OCI-LY3 (cell line): ENCODE measurements around the gene CMSS1.

Experiments
- H2AFZ ChIP-seq: fragments of 200-600, 300-600 bp; shearing (Covaris generic); 2 replicates; pipeline ENCODE4 v1.6.0; 2014; ENCODE audit warnings: antibody characterized with exemption, low read depth, low read length
- H3K27ac ChIP-seq: fragments of 200-600, 300-600 bp; sonication (generic); 2 replicates; pipeline ENCODE4 v1.5.1; 2014; ENCODE audit warnings: mild to moderate bottlenecking, low read length, moderate library complexity, mixed read lengths
- H3K27me3 ChIP-seq: fragments of 200-600, 300-600 bp; sonication (generic); 2 replicates; pipeline ENCODE4 v1.6.1; 2014; ENCODE audit warnings: low read depth, low read length, mixed read lengths
- H3K36me3 ChIP-seq: fragments of 200-600, 300-600 bp; sonication (generic); replicated peaks from 2 replicates; pipeline ENCODE3; 2014; ENCODE audit warnings: low read depth, low read length, mixed read lengths
- H3K4me1 ChIP-seq: fragments of 300-600, 200-600 bp; sonication (generic); 2 replicates; pipeline ENCODE4 v1.6.1; 2014; ENCODE audit warnings: low read length, mixed read lengths
- H3K4me2 ChIP-seq: fragments of 200-600, 300-600 bp; sonication (generic); 2 replicates; pipeline ENCODE4 v1.6.1; 2014; ENCODE audit warnings: low read length, mixed read lengths
- H3K4me3 ChIP-seq: fragments of 300-600, 200-600 bp; sonication (generic); 2 replicates; pipeline ENCODE4 v1.5.1; 2014; ENCODE audit warnings: antibody characterized with exemption, mild to moderate bottlenecking, low read length, moderate library complexity
- H3K79me2 ChIP-seq: fragments of 300-600, 200-600 bp; shearing (Covaris generic); 2 replicates; pipeline ENCODE4 v1.6.1; 2014; ENCODE audit warnings: mild to moderate bottlenecking, low read length, mixed read lengths
- H3K9ac ChIP-seq: fragments of 300-600, 200-600 bp; shearing (Covaris generic); 2 replicates; pipeline ENCODE4 v1.6.0; 2014; ENCODE audit warnings: mild to moderate bottlenecking, low read length, moderate library complexity
- H3K9me3 ChIP-seq: fragments of 200-600, 300-600 bp; shearing (Covaris generic); 2 replicates; pipeline ENCODE4 v1.6.1; 2014; ENCODE audit warnings: low read length, mixed read lengths; ENCODE audit not compliant: insufficient read depth
- H4K20me1 ChIP-seq: fragments of 200-600, 300-600 bp; sonication (generic); 2 replicates; pipeline ENCODE4 v1.6.1; 2016; ENCODE audit warnings: low read length, mixed read lengths; ENCODE audit not compliant: insufficient read depth
- CTCF ChIP-seq: fragments of 200-600, 300-600 bp; sonication (generic); IDR thresholded peaks from 2 replicates; pipeline ENCODE4 v1.5.1; 2014; ENCODE audit warnings: antibody characterized with exemption, low read length, low read depth
- EZH2phosphoT487 ChIP-seq: fragments of 200-600 bp; shearing (Covaris generic); IDR thresholded peaks from 2 replicates; pipeline ENCODE4 v1.6.1; 2018; ENCODE audit warnings: antibody characterized with exemption, mixed run types, low read depth

Gene CMSS1

GRCh38 chr3:99858469-99858868 lies 40.8 kb downstream of the CMSS1 start:
- Histone ChIP-seq H3K27ac (no peak overlapping the region), H4K20me1 (peaks cover 8% of the 10 kb centered on the region), H3K9ac (no peak overlapping the region), H3K4me3 (no peak overlapping the region), H3K4me2 (no peak overlapping the region), H3K4me1 (peaks cover 8% of the 10 kb centered on the region), H3K36me3 (peaks cover 2% of the 10 kb centered on the region), H3K9me3 (no peaks in the 10 kb centered on the region), H3K79me2 (peaks cover 24% of the 10 kb centered on the region), H3K27me3 (no peaks in the 10 kb centered on the region), H2AFZ (no peak overlapping the region)
- no peak for TF ChIP-seq EZH2phosphoT487
- TF ChIP-seq CTCF: no peak

DNA sequence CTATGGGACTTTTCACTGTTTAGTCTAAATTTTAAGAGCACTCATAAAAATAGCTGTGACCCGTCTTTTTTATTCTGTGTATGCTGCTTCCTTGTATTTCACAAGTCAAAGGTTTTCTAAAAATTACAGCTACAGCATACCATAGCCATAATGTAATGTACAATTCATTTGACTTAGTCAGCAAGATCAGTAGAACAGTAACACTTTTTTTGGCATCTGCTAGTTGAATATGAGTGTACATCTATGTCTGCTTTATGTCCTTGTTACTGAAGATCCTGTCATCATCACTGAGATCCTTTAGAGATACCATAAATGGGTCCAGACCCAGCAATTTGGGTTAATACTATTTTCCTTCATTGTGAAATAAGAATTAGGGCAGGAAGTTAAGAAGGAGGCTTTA lies 42.2 kb downstream of the CMSS1 start:
- Histone ChIP-seq H3K36me3 (peaks cover 2% of the 10 kb centered on the region), H4K20me1 (peaks cover 7% of the 10 kb centered on the region; the same call in 1 of the 2 replicates), H3K4me1 (peaks cover 8% of the 10 kb centered on the region), H3K9ac (no peak overlapping the region), H3K4me3 (no peak overlapping the region), H3K27me3 (no peaks in the 10 kb centered on the region), H3K27ac (no peak overlapping the region), H3K79me2 (peaks cover 10% of the 10 kb centered on the region), H3K9me3 (no peaks in the 10 kb centered on the region), H2AFZ (no peak overlapping the region), H3K4me2 (no peak overlapping the region)
- no peak for TF ChIP-seq EZH2phosphoT487
- no peak for TF ChIP-seq CTCF

GRCh38 chr3:99861216-99861615 lies 43.6 kb downstream of the CMSS1 start:
- H4K20me1 ChIP-seq: peaks cover 5% of the 10 kb centered on the region; the same call in 1 of the 2 replicates
- H3K79me2 ChIP-seq: peaks cover 7% of the 10 kb centered on the region
- TF ChIP-seq EZH2phosphoT487 (no peak), CTCF (no peak)

DNA sequence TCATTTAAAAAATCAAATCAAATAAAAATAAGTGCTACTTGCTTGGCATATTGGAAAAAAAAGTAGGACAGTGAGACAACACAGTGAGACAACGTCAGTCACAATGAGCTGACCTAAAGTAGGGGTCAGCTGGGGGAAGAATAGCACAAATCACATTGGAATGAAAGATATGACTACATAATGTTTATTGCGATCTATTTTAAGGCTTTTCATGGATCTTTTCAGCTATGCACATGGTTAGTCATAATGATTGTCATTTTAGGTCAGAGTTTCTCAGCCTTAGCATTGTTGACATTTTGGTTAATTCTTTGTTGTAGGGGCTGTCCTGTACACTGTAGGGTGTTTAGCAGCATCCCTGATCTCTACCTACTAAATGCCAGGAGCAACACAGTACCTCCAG lies 44.5 kb downstream of the CMSS1 start:
- no peak for TF ChIP-seq CTCF
- TF ChIP-seq EZH2phosphoT487: no peak
- Histone ChIP-seq H3K4me1 (no peaks in the 10 kb centered on the region), H3K4me2 (no peak overlapping the region)

More at GRCh38 chr3:99861216-99861615, 43.6 kb downstream of the CMSS1 start:
- Histone ChIP-seq H3K36me3 (peaks cover 2% of the 10 kb centered on the region), H3K27me3 (no peaks in the 10 kb centered on the region), H3K9ac (no peak overlapping the region), H3K4me2 (no peak overlapping the region), H3K9me3 (no peaks in the 10 kb centered on the region), H3K27ac (no peak overlapping the region), H3K4me1 (peaks cover 4% of the 10 kb centered on the region), H2AFZ (no peak overlapping the region), H3K4me3 (no peak overlapping the region)

More for the DNA sequence above, 44.5 kb downstream of the CMSS1 start:
- H2AFZ ChIP-seq: no peak overlapping the region
- no peak overlapping the region for H3K9ac ChIP-seq
- H3K27ac ChIP-seq: no peak overlapping the region
- no peak overlapping the region for H3K4me3 ChIP-seq
- H3K27me3 ChIP-seq: no peaks in the 10 kb centered on the region
- 0 out of 2 replicates have a peak, but pooled peaks cover 1% of the 10 kb centered on the region for H4K20me1 ChIP-seq
- no peaks in the 10 kb centered on the region for H3K9me3 ChIP-seq
- peaks cover 2% of the 10 kb centered on the region for H3K36me3 ChIP-seq
- peaks cover 9% of the 10 kb centered on the region for H3K79me2 ChIP-seq
